ENCODE data around the gene ALDH1A1. TPM values are rescaled to one million over a fixed set of nuclear protein-coding genes. Genes with fewer than 3 reads are reported as not detected.

Gene ALDH1A1
- total RNA-seq, 1 donor from 2014 or later: 0.14 TPM

DNA sequence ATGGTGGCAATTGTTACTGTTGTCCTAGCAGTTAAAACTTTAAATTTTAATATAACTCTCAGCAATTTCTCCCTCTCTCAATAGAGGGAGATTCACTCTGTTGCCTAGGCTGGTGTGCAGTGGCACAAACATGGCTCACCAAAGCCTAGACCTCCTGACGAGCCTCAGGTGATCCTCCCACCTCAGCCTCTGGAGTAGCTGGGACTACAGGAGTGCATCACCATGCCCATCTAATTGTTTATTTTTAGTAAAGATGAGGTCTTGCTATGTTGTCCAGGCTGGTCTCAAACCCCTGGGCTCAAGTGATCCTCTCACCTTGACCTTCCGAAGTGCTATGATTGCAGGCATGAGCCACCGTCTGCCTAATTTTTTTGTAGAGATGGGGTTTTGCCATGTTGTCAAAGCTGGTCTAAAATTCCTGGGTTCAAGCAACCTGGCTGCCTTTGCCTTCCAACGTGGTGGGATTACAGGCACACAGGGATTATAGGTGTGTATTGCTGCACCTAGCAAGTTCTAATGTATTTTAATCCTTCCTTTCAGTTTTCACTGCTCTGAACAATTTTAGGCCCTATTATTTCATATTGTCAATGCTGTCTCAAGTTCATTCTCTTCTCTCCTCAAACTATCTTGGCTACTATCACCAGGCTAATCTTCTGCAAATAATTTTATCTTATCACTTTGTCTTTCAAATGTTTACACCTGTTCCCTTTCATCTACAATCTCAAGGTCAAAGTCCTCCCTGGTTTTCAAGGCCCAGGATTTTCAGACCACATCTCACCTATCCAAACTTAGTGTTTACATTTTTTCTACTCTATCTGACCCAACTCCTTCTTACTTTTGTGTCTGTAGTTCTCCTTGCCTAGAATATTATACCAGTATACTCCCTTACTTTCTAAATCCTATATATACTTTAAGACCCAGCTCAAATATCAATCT, 18.9 kb downstream of the ALDH1A1 start:
- H3K4me3 Mint-ChIP-seq: no peak overlapping the region
- H3K27ac Mint-ChIP-seq (ENCODE audit: unreplicated experiment): no peak overlapping the region
- H3K27me3 Mint-ChIP-seq (ENCODE audit: low read depth): no peaks in the 10 kb centered on the region
- peaks cover 21% of the 10 kb centered on the region for H3K4me1 Mint-ChIP-seq
- no peak for DNase-seq (ENCODE audit: low read depth, low spot score)
- TF ChIP-seq, protein P1, sequence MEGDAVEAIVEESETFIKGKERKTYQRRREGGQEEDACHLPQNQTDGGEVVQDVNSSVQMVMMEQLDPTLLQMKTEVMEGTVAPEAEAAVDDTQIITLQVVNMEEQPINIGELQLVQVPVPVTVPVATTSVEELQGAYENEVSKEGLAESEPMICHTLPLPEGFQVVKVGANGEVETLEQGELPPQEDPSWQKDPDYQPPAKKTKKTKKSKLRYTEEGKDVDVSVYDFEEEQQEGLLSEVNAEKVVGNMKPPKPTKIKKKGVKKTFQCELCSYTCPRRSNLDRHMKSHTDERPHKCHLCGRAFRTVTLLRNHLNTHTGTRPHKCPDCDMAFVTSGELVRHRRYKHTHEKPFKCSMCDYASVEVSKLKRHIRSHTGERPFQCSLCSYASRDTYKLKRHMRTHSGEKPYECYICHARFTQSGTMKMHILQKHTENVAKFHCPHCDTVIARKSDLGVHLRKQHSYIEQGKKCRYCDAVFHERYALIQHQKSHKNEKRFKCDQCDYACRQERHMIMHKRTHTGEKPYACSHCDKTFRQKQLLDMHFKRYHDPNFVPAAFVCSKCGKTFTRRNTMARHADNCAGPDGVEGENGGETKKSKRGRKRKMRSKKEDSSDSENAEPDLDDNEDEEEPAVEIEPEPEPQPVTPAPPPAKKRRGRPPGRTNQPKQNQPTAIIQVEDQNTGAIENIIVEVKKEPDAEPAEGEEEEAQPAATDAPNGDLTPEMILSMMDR (conservative IDR thresholded peaks at IDR 0.05): no peak
- no peaks in the 10 kb centered on the region for H3K36me3 Mint-ChIP-seq (ENCODE audit: low read depth)
- H3K9me3 Mint-ChIP-seq: no peaks in the 10 kb centered on the region

DNA sequence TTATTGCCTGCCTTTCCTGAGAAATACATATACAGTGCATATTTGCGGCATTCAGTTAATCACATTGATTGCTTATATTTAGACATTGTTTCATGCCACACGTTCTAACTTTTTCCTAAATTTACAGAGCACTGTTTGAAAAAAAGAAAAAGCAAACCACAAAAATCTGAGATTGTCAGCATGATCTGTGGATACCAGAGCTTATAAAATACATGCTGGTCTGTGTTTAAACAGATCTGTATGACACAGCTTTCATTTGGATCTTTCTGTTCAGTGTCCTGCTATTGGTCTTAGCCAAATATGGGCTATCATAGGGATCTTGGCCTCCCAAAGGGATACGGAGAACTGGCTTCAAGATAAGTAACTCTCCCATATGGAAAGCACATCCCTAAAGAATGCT, 20.2 kb downstream of the ALDH1A1 start:
- TF ChIP-seq, protein P1 (conservative IDR thresholded peaks at IDR 0.05): no peak
- Mint-ChIP-seq H3K9me3 (no peaks in the 10 kb centered on the region), H3K27ac (ENCODE audit: unreplicated experiment) (no peak overlapping the region), H3K4me1 (peaks cover 18% of the 10 kb centered on the region), H3K4me3 (no peak overlapping the region), H3K27me3 (ENCODE audit: low read depth) (no peaks in the 10 kb centered on the region), H3K36me3 (ENCODE audit: low read depth) (no peaks in the 10 kb centered on the region)
- DNase-seq (ENCODE audit: low read depth, low spot score): no peak

DNA sequence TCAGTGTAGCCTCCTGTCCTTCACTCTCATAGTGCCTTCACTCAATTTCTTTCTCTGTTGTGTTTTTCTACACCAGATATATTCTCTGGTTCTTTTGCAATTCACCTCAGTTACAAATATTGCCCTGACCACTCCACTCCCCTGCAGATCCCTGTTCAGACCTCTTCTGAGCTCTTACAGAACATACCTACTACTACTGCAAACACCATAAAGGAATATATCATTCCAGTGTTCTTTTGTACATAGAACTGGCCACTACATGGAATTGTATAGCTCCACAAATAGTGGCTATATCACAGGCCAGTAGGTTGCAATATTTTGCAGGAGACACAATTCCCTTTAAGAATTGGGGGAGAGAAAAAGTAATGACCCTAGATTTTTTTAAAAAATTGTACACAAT, 21.0 kb downstream of the ALDH1A1 start:
- TF ChIP-seq, protein P1 (conservative IDR thresholded peaks at IDR 0.05): no peak
- no peak overlapping the region for H3K27ac Mint-ChIP-seq (ENCODE audit: unreplicated experiment)
- no peaks in the 10 kb centered on the region for H3K9me3 Mint-ChIP-seq

GRCh38 chr9:72931437-72931836, 21.4 kb downstream of the ALDH1A1 start:
- Mint-ChIP-seq H3K4me3 (no peak overlapping the region), H3K36me3 (ENCODE audit: low read depth) (no peaks in the 10 kb centered on the region), H3K9me3 (no peaks in the 10 kb centered on the region), H3K27ac (ENCODE audit: unreplicated experiment) (no peak overlapping the region), H3K27me3 (ENCODE audit: low read depth) (no peaks in the 10 kb centered on the region), H3K4me1 (peaks cover 14% of the 10 kb centered on the region)
- TF ChIP-seq, protein P1 (conservative IDR thresholded peaks at IDR 0.05): no peak
- DNase-seq (ENCODE audit: low read depth, low spot score): no peak

More for the DNA sequence above, 21.0 kb downstream of the ALDH1A1 start:
- Mint-ChIP-seq H3K4me3 (no peak overlapping the region), H3K36me3 (ENCODE audit: low read depth) (no peaks in the 10 kb centered on the region), H3K4me1 (peaks cover 14% of the 10 kb centered on the region), H3K27me3 (ENCODE audit: low read depth) (no peaks in the 10 kb centered on the region)
- DNase-seq (ENCODE audit: low read depth, low spot score): no peak

DNA sequence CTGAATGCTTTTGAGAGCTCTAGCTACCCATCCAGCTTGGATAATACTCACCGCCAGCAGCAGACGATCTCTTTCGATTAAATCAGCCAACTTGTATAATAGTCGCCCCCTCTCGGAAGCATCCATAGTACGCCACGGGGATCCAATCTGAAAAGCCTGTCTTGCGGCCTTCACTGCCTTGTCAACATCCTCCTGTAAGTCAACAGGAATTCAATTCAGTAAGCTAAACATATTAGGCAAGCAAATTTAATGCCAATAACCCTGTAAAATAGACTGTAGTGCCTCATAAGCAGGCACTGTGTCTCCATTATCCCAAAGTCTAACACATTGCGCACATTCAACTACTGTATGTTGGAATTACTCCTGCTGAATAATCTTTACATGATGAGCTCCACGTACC, 22.0 kb downstream of the ALDH1A1 start:
- H3K4me3 Mint-ChIP-seq: no peak overlapping the region
- no peak overlapping the region for H3K27ac Mint-ChIP-seq (ENCODE audit: unreplicated experiment)
- no peaks in the 10 kb centered on the region for H3K9me3 Mint-ChIP-seq
- TF ChIP-seq, protein P1 (conservative IDR thresholded peaks at IDR 0.05): no peak
- no peaks in the 10 kb centered on the region for H3K27me3 Mint-ChIP-seq (ENCODE audit: low read depth)
- DNase-seq (ENCODE audit: low read depth, low spot score): no peak
- H3K36me3 Mint-ChIP-seq (ENCODE audit: low read depth): no peaks in the 10 kb centered on the region
- peaks cover 14% of the 10 kb centered on the region for H3K4me1 Mint-ChIP-seq

Measured in neural crest cell (in vitro differentiated cells).